EH (cell line): ENCODE measurements around the gene ZNF555.

ENCODE experiments used
- DNase-seq: peaks from one replicate; pipeline ENCODE4 v3.0.0-alpha.2; 2015; ENCODE audit warnings: low read depth

The ZNF555 gene

GRCh38 chr19:2824129-2824528 lies 17.1 kb upstream of the ZNF555 start:
- DNase-seq = no peak

GRCh38 chr19:2827022-2827421 lies 14.3 kb upstream of the ZNF555 start:
- no peak for DNase-seq

DNA sequence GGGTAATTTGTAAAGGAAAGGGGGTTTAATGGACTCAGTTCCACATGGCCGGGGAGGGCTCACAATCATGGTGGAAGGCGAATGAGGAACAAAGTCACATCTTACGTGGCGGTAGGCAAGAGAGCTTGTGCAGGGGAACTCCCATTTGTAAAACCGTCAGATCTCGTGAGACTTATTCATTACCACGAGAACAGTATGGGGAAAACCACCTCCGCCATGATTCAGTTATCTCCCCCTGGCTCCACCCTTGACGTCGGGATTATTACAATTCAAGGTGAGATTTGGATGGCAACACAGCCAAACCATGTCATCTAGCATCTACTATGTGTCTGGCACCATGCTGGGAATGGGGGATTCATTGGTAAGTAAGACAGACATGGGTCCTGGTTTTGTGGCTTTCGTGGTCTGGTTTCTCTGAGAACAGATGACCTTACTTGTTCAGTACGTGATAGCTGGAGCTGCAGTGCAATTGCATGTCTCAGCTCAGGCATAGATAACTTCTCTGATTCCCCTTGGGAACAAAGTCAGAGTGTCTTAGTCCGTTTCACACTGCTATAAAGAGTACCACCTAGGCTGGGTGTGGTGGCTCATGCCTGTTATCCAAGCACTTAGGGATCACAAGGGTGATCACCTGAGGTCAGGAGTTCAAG lies 13.3 kb upstream of the ZNF555 start:
- DNase-seq = no peak

GRCh38 chr19:2834294-2834871 lies 6.9 kb upstream of the ZNF555 start:
- peak; percentile 6 for DNase-seq

GRCh38 chr19:2837430-2837829 lies 3.8 kb upstream of the ZNF555 start:
- no peak for DNase-seq

- no peak for DNase-seq
Observed at GRCh38 chr19:2841855-2842574, 740 bp downstream of the ZNF555 start.

GRCh38 chr19:2845107-2845506 lies 3.8 kb downstream of the ZNF555 start:
- DNase-seq = no peak

DNA sequence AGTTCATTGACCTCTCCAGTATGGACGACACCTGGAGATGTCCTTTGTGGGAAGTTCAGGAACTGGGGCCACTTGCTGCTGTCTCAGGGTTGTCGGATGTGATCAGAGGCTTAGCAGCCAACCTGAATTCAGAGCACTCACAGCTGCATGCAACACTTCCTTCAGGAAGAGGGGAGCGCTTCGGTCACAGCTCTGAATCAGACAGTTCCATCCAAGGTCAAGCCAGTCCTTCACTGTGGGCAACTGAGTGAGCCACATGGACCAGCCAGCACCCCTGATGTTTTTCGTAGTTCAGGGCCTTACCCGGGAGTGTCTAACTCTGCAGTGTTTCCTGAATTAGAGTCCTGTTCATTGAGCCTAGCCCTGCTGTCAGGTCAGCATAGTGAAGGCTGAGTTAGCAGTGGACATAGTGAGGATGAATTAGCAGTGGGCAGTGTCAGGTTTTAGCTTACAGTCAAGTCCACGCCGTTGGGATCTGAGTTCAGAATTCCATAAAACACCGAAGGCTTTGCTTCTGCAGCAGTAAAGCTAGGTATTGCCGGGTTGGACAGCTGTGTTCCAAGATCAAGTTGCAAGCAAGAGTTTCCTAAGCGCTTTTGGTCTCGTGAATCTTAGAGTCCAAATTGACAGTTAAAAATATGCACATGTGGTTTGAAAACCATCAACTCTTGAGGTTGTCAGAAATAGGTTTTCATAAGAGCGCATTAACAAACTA lies 5.1 kb downstream of the ZNF555 start:
- no peak for DNase-seq

GRCh38 chr19:2847507-2847906 lies 6.2 kb downstream of the ZNF555 start:
- DNase-seq = no peak

DNA sequence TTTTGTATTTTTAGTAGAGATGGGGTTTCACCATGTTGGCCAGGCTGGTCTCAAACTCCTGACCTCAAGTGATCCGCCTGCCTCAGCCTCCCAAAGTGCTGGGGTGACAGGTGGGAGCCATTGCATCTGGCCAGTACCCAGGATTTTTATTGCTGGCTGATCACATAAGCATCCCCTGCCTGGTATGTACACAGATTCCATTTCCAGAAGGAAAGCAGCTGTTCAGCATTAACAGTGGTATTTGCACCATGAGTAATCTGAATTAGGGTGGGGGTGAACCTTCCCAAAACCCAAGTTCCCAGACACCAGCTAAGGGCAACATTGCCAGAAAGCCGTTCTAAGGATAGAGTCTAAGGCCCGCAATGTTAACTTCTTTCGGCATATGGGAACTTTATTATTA lies 7.3 kb downstream of the ZNF555 start:
- DNase-seq = peak; percentile 67

DNA sequence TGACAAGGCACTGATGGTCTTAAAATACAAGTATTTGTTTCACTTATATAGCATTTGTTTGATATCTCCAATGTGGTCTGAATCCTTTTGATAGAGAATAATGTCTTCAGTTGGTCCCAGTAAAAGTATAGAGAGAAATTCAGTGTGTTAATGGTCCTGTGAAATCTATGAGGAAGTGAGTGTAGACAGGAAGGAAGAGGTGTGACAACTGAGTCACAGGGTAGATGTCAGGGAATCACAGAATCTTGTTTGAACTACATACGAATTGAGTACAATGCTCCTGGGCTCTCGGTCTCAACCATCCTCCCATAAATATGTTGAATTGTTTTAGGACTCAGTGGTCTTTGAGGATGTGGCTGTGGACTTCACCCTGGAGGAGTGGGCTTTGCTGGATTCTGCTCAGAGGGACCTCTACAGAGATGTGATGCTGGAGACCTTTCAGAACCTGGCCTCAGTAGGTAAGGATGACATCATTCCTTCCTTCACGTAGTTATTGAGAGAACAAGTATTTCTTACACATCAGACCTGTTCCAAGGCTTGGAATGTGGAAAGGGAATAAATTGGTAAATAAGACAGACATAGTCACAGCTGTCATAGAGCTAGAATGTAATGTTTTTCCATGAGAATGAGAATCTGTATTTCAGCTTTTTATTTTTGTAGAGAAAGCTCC lies 9.1 kb downstream of the ZNF555 start:
- no peak for DNase-seq

- DNase-seq = no peak
Observed at GRCh38 chr19:2852598-2852997, 11.3 kb downstream of the ZNF555 start.

GRCh38 chr19:2853015-2853606 lies 11.8 kb downstream of the ZNF555 start:
- DNase-seq = no peak

- DNase-seq = no peak
Observed at GRCh38 chr19:2854849-2855248, 13.6 kb downstream of the ZNF555 start.

DNA sequence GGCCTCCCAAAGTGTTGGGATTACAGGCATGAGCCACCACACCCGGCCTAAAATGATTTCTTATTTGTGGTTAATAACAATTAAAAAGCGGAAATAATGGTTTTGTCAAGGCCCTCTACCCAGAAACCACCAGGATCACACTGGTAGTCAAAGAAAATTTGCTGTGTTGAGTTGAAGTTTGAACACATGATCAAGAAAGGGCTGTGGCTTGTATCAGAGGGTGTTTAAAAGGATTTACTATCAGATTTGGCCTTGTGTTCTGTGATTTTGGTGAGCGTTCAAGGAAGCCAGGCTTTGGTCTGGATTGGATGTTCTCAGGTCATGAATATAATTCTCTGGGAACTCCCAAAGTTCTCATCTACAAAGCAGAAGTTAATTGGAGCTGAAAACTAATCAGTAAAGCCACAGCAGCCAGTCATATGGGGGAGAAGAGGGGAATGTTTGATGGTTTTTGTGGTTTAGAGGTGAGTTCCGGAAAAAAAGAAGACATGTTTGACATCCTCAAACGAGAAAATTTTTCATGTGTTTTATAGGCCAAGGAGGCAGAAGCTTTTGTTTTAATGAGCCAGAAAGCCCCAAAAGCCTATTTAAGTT lies 15.3 kb downstream of the ZNF555 start:
- no peak for DNase-seq

GRCh38 chr19:2858864-2859263 lies 17.6 kb downstream of the ZNF555 start:
- no peak for DNase-seq

DNA sequence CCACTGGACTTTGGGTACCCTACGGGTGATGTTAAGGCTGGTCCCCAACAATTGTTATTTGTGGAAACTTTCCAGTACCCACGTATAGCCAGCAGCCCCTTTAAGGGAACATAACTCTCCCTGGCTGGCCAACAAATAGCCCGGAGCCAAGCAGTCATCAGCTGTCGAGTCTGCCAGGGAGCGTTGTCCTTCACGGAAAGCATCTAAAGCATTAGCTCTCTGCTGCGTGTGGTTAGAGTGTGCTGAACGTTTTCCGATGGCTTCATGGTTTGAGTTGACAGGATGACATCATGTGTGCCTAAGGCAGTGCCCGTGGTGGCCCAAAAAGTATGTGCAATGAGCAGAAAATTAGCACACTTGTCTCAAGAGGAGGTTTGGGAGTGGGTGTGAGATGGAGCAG lies 22.5 kb downstream of the ZNF555 start:
- no peak for DNase-seq

DNA sequence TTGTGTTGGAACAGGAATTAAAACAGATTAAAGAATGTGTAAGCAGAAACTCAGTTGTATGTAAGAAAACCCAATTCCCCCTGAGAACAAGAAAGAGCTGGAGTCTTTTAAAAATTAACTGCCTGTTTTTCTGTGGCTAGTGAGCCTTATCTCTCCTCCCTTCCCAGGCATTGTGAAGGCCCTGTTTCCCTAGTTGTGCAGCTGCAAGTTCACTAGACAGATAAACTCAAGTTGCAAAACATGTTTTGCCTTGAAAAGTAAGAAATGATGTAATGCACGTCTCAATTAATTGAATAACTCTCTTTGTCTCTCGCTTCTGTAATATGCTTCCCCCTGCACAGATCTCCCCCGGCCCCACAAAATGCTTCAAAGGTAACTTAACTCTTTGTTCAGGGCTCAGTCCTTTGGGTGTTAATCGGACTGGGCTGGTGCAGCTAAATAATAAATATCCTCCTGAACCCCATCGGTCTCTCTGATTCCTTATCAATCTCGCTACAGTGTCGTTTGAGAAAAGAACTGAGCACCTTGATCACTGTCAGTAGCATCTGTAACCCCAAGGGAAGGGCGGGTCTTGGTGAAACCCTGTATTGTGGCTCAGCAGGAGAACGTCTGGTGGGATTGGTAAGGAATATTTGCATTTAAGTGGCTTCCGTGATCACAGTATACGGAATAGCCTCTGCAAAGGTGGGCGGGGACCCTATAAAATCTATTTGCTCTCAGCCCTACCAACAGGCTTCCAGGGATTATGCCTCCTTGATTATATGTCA lies 24.2 kb downstream of the ZNF555 start:
- DNase-seq = no peak

DNA sequence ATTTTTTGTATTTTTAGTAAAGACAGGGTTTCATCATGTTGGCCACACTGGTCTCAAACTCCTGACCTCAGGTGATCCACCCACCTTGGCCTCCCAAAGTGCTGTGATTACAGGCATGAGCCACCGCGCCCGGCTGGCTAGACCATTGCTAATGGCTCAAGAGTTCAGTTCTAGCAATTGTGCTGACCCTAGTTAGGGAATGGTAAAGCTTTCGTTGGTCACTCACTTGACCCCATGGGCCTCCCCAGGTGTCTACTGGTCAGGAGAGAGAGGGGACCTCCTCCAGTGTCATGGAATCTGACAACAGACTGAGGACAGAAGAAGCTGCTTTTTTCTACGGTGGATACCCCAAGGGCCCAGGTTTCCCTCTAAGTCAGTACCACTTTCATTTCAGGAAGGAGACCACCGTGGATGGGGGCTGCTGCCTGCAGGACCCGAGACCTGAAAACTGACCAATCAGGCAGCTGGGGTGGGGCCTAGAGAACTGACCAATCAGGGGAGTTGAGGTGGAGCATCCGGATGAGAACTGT lies 25.3 kb downstream of the ZNF555 start:
- no peak for DNase-seq
